ENCODE results near the gene RHBDL3.
"Not testable (repeated sequence)": the region's sequence is repeated elsewhere in the genome, so short reads cannot be mapped to it uniquely, and the experiment has no call there.

RHBDL3 gene, protein sequence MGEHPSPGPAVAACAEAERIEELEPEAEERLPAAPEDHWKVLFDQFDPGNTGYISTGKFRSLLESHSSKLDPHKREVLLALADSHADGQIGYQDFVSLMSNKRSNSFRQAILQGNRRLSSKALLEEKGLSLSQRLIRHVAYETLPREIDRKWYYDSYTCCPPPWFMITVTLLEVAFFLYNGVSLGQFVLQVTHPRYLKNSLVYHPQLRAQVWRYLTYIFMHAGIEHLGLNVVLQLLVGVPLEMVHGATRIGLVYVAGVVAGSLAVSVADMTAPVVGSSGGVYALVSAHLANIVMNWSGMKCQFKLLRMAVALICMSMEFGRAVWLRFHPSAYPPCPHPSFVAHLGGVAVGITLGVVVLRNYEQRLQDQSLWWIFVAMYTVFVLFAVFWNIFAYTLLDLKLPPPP

DNA sequence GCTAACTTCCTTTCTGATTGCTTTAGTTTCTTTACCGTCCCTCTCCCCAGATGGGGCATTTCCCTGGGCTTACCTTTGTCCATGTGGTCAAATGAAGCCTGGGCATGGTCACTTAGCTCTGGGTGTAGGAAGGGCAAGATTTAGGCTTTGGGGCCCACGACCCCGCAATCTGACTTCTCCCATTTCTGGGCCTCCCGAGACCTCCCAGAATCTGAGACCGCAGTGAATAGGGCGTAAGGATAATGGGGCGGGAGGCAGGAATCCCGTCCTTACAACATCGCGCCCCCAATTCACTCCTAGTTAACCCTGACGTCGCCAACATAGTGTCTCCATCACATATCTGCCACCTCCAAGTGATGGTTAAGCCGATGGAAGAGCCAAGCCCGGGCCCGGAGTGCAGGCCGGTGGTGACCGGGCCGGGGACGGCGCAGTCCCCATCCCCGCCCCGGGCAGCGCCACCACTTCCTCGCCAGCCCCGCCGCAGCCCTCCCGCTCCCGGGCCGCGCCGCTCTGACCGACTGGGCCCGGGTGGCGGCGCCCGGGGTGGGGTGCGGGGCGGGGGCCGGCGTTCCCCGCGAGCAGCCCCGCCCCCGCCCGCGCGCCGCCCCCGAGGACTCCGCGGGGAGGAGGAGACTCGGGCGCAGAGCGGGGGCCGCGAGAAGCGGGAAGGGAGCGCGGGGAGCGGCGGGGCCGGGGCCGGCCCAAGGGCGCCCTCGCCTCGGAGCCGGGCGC, at the start of gene RHBDL3:
TSS of gene RHBDL3 (plus strand) at position 641 of the 732 bp plus-strand sequence. CDS start 358 bp downstream, outside the sequence.
- in situ Hi-C loops (cut with MboI; ENCODE audit: low sequenced_read_pairs) = no loop called here

DNA sequence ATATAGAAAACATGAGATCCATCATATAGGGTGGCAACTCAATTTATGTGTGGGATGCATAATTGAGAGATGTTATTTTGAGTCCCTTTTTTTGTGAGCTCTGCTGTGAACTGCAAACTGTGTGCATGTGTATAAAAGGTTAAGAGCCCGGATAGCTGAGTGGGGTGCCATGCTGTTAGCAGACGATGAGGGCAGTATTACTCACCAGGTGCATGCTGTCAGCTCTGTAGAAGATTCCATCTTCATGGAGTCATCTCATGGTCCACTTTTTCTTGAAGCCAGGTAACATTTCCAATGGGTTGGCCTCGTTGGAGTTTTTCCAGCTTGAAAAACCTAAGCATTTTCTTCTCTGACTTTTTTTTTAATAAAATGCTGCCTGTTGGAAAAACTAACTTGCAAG, 43.0 kb upstream of the RHBDL3 start:
- in situ Hi-C loops (cut with MboI; ENCODE audit: low sequenced_read_pairs) = no loop called here

DNA sequence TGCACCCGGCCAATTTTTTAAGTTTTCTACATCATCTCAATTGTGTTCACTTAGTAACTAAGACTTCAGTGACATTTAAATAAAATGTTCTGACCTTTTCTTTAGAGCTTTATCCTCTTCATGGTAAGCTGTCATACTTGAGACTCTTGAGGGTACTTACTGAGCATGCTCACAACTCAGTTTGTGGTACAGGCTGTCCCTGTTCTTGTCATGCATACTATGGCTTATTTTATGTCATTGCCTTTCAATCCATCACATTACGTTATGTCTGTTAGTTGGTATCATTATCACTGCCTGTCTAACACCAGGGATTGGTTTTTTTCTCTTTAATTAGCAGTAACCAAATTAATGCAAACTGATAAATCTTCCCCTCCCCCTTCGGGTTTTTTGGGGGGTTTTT, 41.9 kb upstream of the RHBDL3 start:
- in situ Hi-C loops (cut with MboI; ENCODE audit: low sequenced_read_pairs) = no loop called here

DNA sequence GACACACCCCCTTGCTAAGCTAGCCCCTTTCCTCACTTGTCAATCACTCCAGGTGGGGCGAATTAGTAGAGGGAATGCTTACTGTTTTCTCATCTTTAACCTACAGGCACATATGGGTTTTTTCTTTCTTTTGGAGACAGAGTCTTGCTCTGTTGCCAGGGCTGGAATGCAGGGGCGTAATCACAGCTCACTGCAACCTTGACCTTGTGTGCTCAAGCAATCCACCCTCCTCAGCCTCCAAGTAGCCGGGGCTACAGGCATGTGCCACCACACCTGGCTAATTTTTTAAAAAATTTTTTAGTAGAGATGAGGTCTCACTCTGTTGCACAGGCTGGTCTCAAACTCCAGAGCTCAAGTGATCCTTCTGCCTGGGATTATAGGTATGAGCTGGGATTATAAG, 38.7 kb upstream of the RHBDL3 start:
- in situ Hi-C loops (cut with MboI; ENCODE audit: low sequenced_read_pairs) = no loop called here

DNA sequence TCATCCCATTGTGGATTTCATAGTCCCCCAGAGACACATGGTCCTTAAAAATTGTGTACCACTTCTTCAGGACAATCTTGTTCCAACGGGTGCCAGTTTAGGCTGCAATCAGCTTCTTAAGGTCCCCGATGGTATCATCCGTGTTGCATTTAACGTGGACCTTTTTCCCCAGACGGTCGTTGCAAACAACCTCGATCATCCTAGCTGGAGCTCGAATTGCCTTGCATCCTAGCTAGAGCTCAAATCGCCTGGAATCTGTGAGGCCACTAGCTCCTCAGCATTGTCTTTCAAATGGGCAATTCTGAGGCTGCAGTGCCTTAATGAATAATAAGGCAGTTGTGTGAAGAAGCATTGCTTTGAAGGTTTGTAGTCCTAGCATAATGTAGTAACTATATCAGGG, 37.7 kb upstream of the RHBDL3 start:
- in situ Hi-C loops (cut with MboI; ENCODE audit: low sequenced_read_pairs) = no loop called here

DNA sequence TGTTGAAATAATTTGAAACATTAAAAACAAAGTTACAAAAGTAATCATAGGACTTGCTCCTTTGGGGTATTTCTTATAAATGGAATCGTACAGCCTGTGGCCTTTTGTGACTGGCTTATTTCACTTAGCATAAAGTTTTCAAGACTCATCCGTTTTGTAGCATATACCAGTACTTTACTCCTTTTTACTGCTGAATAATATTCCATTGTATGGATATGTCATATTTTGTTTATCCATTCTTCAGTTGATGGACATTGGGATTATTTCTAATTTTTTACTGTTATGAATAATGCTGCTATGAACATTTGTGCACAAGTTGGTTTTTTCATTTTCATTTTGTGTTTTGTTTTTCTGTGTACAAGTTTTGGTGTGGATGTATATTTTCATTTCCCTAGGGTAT, 30.0 kb upstream of the RHBDL3 start:
- in situ Hi-C loops (cut with MboI; ENCODE audit: low sequenced_read_pairs) = no loop called here

DNA sequence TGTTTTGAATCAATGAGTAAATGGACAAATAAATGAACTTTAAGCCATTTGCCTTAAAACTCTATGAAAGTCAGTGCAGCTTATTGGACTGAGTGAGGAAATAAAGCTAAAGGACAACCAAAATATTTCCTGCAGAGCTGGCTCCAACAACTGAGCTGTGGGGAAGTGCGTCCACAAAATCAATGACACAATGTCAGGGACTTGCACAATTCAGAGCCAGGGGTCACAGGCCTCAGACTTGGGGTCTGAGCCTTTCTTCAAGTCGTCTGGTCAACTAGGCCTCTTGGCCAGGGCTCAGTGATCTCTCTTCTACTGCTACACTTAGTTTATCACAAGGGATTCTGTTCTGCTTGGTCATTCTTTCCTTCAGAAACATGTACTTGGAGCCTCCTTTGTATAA, 26.2 kb upstream of the RHBDL3 start:
- in situ Hi-C loops (cut with MboI; ENCODE audit: low sequenced_read_pairs) = no loop called here

DNA sequence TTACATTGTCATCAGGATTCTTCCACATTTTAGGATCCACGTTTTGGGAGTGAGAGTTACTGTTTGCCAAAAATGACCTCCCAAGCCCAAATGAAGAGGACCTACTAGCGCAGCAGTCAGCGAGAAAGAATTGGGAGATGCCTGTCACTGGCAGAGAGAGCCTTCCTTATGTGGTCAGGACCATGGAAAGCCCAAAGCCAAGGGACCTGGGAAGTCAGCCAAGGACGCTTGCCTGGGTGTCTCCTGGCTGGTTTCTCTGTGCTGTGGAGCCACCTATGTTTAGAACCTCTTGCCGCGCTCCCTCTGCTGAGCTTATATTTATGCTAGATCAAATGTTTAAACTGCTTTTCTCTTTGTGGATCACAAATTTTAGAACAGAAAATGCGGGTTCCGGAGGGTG, 24.9 kb upstream of the RHBDL3 start:
- in situ Hi-C loops (cut with MboI; ENCODE audit: low sequenced_read_pairs) = no loop called here

DNA sequence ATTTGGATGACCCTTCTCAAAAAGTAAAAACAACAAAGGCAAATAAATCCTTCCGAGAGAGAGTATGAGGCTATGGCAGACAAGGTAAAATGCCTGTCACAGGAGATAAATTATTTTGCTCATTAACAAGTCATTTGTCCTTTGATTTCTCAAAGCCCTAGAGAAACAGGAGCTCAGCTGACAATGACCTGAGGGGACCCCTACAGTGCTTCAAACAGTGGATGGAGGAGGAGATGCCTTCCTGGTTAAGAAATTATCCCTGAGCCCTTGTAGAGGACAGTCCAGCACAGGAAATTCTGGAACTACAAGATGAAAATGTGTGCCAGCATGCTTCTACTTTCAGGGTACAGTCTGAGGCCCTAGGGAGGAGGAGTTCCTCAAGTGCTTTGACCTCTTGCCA, 24.0 kb upstream of the RHBDL3 start:
- in situ Hi-C loops (cut with MboI; ENCODE audit: low sequenced_read_pairs) = no loop called here

DNA sequence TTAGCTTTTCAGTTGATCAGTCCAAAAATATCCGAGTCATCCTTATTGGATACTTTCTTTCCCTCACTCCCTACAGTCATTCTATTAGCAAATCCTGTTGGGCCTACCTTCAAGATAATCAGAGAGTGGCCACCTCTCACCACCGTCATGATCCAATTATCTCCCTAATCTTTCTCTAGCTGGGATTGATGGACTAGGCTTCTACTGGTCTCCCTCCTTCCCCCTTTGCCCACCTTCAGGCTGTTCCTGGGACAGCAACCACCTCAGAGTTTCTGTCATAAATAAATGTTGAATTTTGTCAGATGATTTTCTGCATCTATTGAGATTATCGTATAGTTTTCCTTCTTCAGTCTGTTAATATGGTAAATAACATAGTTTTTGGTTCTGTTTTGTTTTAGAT, 16.2 kb upstream of the RHBDL3 start:
- in situ Hi-C loops (cut with MboI; ENCODE audit: low sequenced_read_pairs) = no loop called here

DNA sequence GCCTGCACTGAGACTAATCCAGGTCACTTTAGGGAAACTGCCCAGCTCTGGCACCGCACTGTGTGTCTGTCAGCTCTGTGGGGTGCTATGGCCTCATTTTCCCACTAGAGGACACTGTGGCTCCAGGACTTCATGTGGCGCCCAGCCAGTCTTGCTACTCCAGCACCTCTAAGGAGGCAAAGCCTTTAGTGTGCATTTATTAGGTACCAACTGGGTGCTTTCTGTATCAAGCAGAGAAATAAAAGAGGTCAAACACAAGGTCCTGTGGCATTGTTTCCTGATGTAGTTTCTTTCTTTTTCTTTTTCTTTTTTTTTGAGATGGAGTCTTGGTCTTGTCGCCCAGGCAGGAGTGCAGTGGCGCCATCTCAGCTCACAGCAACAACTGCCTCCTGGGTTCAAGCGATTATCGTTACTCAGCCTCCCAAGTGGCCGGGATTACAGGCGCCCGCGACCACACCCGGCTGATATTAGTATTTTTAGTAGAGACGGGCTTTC, 12.5 kb upstream of the RHBDL3 start:
- in situ Hi-C loops (cut with MboI; ENCODE audit: low sequenced_read_pairs) = no loop called here

DNA sequence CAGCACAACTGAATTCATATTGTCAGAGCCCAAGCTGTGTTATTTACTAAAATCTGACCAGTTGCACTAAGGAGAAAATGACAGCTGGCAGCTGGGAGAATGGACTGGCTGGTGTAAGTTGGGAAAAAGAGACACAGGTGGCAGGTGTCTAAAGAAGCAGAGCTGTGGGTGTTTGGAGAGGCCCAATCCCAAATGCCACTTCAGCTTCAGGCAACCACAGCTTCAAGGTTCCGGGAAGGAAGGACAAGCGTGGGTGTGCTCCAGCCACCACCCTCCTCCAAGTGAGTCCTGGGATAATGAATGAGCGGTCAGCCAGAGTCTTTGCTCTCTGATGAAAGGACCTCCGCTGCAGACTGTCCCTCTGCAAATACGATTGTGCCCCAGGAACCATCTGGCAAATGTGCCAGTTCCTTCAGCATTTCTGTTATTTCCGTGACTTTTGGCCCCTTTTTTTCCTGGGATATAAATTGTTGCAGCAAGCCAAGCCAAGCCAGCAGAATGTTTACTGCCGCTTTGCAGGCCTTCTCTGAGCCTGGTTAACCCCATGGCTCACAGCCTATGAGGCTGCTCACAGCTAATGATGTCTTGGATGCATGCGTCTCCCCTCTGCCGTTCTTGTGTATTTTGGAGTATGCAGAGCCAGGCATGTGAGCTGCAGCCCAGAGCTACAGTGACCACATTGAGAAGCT, 9.5 kb upstream of the RHBDL3 start:
- in situ Hi-C loops (cut with MboI; ENCODE audit: low sequenced_read_pairs) = no loop called here

DNA sequence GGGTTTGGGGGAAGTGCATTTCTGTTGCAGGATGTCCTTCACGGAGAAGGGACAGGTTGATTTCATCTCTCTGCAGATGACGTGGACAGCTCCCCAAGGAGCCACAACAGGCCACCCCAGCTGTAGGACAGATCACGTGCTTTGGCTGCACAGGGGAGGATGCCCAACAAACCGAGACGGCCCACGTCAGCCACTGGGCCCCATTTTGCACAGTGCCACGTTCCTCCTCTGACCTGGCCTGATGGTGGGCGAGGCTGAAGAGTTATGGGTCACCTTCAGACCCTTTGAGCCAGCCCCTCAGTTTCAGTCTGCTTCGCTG, 9.0 kb upstream of the RHBDL3 start:
- in situ Hi-C loops (cut with MboI; ENCODE audit: low sequenced_read_pairs) = no loop called here

DNA sequence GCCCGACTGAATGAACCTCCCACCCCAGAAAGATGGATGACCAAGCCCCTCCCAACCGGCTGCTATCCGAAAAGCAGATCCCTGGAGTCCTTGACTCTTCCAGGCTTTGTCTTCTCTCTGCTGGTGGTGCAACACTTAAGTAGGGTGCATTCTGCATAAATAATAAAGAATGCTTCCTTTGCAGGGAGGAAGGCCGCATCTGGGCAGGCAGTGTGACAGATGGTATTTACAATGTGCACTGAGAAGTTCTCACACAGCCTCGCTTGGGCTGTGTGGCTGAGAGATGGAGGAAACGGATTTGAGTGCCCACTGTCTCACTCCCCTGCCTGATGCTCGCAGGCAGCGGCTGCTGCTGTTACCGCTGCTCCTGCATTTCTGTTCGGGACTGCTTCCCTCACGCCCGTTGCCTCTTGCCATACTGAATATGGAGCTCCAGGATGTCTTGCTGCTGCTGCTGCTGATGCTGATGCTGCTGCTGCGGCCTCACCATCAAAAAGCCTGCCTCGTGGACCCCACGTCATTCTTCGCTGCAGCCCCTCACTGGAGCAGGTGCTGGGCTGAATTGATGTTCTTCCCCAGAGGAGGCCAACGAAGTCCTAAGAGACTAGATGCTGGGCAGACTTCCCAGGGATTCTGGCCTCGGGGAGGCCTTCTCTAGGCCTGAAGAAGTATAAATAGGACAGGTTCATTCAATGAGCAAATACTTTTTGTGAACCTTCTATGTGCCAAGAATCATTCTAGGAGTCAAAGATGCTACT, 7.1 kb upstream of the RHBDL3 start:
- in situ Hi-C loops (cut with MboI; ENCODE audit: low sequenced_read_pairs) = no loop called here

DNA sequence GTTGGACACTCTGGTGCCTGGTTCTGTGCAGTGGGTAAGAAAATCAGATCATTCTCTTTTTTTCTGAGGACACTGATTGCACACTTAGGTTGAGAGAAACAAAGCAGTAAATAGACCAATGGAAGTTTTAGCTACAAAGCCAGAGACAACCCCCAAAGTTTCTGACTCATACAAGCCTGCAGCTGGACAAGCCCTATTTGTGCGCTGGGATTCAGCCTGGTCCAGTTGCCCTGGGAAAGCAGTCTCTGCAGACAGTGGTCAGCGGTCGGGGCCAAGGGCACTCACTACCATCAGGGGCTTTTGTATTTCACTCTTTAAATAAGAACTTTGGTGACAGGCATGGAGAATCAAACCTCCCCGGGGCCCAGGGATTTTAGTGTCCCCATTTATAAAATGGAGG, 6.0 kb upstream of the RHBDL3 start:
- in situ Hi-C loops (cut with MboI; ENCODE audit: low sequenced_read_pairs) = no loop called here

DNA sequence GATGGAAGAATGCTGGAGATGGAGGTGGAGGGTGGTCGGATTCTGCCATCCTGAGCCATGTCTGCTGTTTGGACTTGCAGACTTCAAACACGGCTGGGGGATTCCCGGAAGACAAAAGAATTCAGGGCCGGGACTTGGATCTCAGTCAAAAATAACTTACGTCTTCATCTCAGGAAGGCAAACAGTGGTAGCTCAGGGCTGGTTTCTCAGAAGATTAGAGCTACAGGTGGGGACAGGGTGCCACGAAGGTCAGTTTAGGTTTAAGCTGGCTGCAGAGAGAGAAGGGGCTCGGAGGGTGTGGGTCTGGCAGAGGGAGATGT, 4.3 kb upstream of the RHBDL3 start:
- in situ Hi-C loops (cut with MboI; ENCODE audit: low sequenced_read_pairs) = no loop called here

DNA sequence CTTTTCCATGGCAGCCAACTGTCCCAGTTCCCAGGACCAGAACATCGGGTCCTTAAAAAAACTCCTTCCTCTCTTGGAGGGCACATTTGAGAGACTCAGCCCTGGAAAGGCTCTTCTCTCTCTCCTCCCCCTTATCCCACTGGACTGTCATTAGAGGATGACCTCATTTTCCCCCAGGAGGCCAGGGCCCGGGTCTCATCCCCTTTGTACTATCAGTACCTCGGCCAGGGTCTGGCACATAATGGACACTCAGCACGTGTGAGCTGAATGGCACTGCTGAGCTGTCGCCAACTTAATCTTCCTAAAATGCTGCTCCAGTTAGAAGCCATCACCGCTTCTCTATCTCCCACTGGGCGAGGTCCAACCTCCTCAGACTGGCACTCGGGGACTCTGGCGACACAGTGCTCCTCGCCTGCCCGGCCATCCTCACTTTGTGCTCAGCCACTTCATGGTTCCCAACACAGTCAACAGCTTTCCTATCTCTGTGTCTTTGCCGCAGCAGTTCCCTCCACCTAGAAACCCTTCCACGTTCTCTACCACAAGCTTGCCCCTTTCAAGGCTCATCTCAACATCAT, 3.6 kb upstream of the RHBDL3 start:
- in situ Hi-C loops (cut with MboI; ENCODE audit: low sequenced_read_pairs) = no loop called here

DNA sequence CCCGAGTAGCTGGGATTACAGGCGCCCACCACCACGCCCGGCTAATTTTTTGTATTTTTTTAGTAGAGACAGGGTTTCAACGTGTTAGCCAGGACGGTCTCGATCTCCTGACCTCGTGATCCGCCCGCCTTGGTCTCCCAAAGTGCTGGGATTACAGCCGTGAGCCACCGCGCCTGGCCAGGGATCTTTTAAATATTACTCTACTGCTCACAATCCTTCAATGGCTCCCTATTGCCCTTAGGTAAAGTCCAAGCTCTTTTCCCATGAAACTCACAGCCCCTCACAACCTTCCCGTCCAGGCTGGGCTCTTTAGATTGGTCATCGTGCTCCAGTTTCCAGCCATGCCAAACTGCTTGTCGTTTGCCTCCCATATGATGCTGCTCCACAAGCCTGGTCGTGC, 2.1 kb upstream of the RHBDL3 start:
- in situ Hi-C loops (cut with MboI; ENCODE audit: low sequenced_read_pairs) = not testable (repeated sequence)

DNA sequence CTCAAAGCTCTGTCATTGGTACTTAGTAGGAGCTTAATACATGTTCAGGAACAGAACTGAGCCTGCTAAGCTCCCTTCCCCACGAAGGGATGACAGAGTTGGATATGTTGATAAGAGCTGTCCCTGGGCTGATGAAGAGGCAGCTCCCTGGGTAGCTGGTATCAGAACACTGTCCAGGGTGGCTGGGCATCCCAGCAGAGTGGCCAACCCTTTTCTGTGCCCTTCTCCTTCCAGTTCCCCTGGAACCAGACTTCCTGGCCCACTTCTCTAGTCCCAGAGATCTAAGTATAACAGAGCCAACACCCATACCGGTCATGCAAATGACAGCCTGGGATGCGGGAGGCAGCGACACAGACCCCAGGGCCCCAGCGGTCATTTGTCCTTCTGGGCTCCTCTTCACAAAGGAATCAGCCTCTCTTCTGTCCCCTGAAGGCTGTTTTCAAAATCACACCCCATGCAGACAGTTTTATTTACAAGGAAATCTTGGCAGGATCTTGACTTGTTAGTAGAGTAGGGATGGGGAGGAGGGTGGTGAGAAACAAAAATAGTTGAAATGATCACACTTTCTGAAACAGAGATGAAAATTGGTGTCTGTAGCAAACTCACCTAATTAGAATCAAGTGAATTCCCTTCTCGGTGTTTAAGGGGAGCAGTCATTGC, 1.4 kb upstream of the RHBDL3 start:
- in situ Hi-C loops (cut with MboI; ENCODE audit: low sequenced_read_pairs) = no loop called here

DNA sequence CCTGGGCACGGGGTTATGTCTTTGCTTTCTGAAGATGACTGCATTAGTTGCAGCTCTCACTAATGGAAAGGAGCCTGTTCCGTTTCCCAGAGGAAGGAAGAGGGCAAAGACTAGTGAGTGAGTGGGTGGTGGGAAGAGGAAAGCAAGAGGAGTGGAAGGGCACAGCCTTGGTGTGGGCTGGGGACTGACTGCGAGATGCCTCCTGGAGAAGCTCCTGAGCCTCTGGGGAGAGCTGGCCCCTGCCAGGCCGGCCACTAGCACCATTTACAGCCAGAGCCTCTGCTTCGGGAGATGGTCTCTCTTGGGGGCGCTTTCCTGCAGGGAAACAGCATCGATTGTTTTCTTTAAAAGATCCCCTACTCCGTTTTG, 825 bp upstream of the RHBDL3 start:
- in situ Hi-C loops (cut with MboI; ENCODE audit: low sequenced_read_pairs) = no loop called here

DNA sequence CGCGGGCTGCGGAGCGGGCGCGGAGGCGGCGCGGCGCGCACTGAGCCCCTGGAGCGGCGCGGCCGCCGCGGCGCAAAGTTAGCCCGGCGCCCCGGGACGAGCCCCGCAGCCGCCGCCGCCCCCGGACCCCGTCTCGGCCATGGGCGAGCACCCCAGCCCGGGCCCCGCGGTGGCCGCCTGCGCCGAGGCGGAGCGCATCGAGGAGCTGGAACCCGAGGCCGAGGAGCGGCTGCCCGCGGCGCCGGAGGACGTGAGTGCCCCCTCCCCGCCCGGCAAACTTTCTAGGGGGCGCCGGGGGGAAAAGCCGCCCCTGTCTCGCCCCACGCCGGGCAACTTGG, 388 bp downstream of the RHBDL3 start:
- in situ Hi-C loops (cut with MboI; ENCODE audit: low sequenced_read_pairs) = no loop called here

All from HL-60/S4 treated with retinoic acid at 250 ng/mL for 4 days and 3 days (cell line).